Thyroid gland (tissue), 4 donors: ENCODE measurements around the gene DCAKD.

Experiments
- POLR2A ChIP-seq, 2 donors: fragments of 450-650 bp; IDR thresholded peaks; one replicate each; pipeline ENCODE4 v1.6.1; 2017; ENCODE audit warnings: antibody characterized with exemption in 2 of 2, mild to moderate bottlenecking in 2 of 2, moderate library complexity in 1 of 2
- TF ChIP-seq, protein P1 (sequence below), 6 experiments: fragments of 200-600 bp in 3 of 6; fragments of 450-650 bp in 3 of 6; sonication (generic) in 3 of 6; IDR thresholded peaks; one replicate each; pipeline ENCODE4 v1.5.1; 2016 to 2019; ENCODE audit warnings: antibody characterized with exemption in 6 of 6, mild to moderate bottlenecking in 2 of 6, inconsistent platforms in 1 of 6, moderate library complexity in 1 of 6

DNA sequence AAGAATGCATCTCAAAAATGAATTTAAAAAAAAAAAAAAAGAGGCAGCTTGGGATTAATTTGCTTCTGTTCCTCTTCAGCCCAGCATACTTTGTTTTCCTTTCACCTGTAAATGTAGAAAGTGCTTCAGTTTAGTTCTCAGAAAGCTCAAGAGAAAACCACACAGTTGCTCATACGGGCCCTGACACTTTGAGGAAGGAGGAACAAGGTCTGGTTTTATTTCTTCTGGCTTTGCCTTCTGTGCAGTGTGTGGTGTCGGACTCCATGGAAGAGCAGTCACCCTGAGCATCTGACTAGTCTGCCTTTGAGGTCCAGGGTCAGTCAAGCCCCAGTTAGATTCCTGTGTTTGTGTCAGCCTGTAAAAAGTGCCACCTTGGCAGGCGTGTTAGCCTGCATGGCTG is 37.3 kb upstream of the DCAKD start:
- TF ChIP-seq, protein P1, sequence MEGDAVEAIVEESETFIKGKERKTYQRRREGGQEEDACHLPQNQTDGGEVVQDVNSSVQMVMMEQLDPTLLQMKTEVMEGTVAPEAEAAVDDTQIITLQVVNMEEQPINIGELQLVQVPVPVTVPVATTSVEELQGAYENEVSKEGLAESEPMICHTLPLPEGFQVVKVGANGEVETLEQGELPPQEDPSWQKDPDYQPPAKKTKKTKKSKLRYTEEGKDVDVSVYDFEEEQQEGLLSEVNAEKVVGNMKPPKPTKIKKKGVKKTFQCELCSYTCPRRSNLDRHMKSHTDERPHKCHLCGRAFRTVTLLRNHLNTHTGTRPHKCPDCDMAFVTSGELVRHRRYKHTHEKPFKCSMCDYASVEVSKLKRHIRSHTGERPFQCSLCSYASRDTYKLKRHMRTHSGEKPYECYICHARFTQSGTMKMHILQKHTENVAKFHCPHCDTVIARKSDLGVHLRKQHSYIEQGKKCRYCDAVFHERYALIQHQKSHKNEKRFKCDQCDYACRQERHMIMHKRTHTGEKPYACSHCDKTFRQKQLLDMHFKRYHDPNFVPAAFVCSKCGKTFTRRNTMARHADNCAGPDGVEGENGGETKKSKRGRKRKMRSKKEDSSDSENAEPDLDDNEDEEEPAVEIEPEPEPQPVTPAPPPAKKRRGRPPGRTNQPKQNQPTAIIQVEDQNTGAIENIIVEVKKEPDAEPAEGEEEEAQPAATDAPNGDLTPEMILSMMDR (IDR thresholded peaks at IDR 0.05): no peak
- TF ChIP-seq POLR2A (IDR thresholded peaks at IDR 0.05): no peak
